NCI-H1930 (cell line): ENCODE data around the gene ALPK3.

Experiments
- DNase-seq, 2 experiments: peaks; one replicate each; lab custom pipeline; 2025; lab: John Stamatoyannopoulos, UW

The ALPK3 gene

GRCh38 chr15:84893607-84894006 is 76.5 kb downstream of the ALPK3 start:
- no peak for DNase-seq

- no peak for DNase-seq
Observed at GRCh38 chr15:84894736-84895425, 77.7 kb downstream of the ALPK3 start.

- no peak for DNase-seq
Observed at GRCh38 chr15:84898761-84899160, 81.6 kb downstream of the ALPK3 start.

GRCh38 chr15:84899750-84900149 is 82.6 kb downstream of the ALPK3 start:
- no peak for DNase-seq

GRCh38 chr15:84901540-84901939 is 84.4 kb downstream of the ALPK3 start:
- DNase-seq = no peak

- no peak for DNase-seq
Observed at GRCh38 chr15:84903751-84904150, 86.6 kb downstream of the ALPK3 start.

GRCh38 chr15:84904419-84904818 is 87.3 kb downstream of the ALPK3 start:
- DNase-seq = no peak

- no peak for DNase-seq
Observed at GRCh38 chr15:84905016-84905916, 88.1 kb downstream of the ALPK3 start.

GRCh38 chr15:84907731-84908130 is 90.6 kb downstream of the ALPK3 start:
- no peak for DNase-seq

- DNase-seq = no peak
Observed at GRCh38 chr15:84908564-84908963, 91.4 kb downstream of the ALPK3 start.

- DNase-seq = no peak
Observed at GRCh38 chr15:84909029-84909428, 91.9 kb downstream of the ALPK3 start.

- DNase-seq = no peak
Observed at GRCh38 chr15:84909782-84910181, 92.6 kb downstream of the ALPK3 start.

- DNase-seq = no peak
Observed at GRCh38 chr15:84910928-84911623, 93.9 kb downstream of the ALPK3 start.

GRCh38 chr15:84911879-84912660 is 94.9 kb downstream of the ALPK3 start:
- no peak for DNase-seq

GRCh38 chr15:84913360-84913723 is 96.2 kb downstream of the ALPK3 start:
- no peak for DNase-seq

- no peak for DNase-seq
Observed at GRCh38 chr15:84914351-84914750, 97.2 kb downstream of the ALPK3 start.

GRCh38 chr15:84914909-84915605 is 97.9 kb downstream of the ALPK3 start:
- DNase-seq = peak in 1 of 2 experiments; percentile 5

GRCh38 chr15:84915606-84915958 is 98.4 kb downstream of the ALPK3 start:
- no peak for DNase-seq

- no peak for DNase-seq
Observed at GRCh38 chr15:84917452-84917851, 100.3 kb downstream of the ALPK3 start.

- DNase-seq = no peak
Observed at GRCh38 chr15:84919106-84919667, 102.0 kb downstream of the ALPK3 start.

GRCh38 chr15:84921121-84921520 is 104.0 kb downstream of the ALPK3 start:
- no peak for DNase-seq
